ENCODE results near the gene SLC50A1. TPM values are rescaled to one million over a fixed set of nuclear protein-coding genes. Genes with fewer than 3 reads are reported as not detected.

Gene SLC50A1
- total and polyA plus RNA-seq, 2 of the 8 experiments (the other 6 are each of a cell fraction or from before 2014, with no cell fraction given) = 36.5 to 90.8 TPM

- TF ChIP-seq, protein P1, sequence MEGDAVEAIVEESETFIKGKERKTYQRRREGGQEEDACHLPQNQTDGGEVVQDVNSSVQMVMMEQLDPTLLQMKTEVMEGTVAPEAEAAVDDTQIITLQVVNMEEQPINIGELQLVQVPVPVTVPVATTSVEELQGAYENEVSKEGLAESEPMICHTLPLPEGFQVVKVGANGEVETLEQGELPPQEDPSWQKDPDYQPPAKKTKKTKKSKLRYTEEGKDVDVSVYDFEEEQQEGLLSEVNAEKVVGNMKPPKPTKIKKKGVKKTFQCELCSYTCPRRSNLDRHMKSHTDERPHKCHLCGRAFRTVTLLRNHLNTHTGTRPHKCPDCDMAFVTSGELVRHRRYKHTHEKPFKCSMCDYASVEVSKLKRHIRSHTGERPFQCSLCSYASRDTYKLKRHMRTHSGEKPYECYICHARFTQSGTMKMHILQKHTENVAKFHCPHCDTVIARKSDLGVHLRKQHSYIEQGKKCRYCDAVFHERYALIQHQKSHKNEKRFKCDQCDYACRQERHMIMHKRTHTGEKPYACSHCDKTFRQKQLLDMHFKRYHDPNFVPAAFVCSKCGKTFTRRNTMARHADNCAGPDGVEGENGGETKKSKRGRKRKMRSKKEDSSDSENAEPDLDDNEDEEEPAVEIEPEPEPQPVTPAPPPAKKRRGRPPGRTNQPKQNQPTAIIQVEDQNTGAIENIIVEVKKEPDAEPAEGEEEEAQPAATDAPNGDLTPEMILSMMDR (IDR thresholded peaks at IDR 0.05; ENCODE audit: control extremely low read depth in 1 of 3, insufficient read depth in 1 of 3, low read depth in 1 of 3, low read length in 3 of 3) = no peak
Measured at GRCh38 chr1:155141749-155142148, 6.1 kb downstream of the SLC50A1 start (continued).
